NCI-H1436 treated with DMSO at 0.1 percent for 48 hours (cell line): ENCODE data around the gene BARHL1.

Experiments used
- DNase-seq: peaks from one replicate; lab custom pipeline; 2025; lab: John Stamatoyannopoulos, UW

The BARHL1 gene

DNA sequence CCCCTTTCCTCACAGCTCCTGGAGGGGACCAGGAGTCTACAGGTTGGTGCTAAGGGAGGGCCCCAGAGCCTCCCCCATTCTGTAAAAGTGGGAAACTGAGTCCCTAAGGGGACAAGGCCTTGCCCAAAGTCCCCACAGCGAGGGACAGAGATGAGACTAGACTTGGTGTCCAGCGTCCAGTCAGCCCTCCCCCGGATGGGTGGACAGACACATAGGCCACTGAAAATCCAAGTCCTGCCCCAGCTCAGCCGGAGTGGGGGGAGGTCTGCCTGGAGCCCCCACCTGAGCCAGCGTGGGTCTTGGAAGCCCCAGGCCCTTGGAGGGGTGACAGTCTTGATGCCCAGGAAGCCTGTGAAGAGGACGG lies 5.2 kb downstream of the BARHL1 start:
- DNase-seq: no peak

DNA sequence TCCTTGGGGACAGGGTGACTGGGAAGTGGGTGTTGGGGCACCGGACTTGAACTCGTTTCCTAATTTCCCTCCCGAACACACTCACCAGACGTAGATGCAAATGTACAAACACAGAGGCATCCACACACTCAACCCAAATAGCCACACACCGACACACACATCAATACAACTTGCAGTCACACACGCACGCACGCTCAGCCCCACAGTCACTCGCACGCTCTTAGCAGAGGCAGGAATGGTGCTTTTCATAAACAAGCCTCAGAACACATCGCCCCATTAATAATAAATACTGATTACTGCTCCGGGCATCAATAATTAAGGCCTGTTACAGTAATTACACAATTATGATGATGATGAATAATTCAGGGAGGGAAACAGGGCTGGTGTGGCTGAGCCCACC lies 5.7 kb downstream of the BARHL1 start:
- DNase-seq: no peak

DNA sequence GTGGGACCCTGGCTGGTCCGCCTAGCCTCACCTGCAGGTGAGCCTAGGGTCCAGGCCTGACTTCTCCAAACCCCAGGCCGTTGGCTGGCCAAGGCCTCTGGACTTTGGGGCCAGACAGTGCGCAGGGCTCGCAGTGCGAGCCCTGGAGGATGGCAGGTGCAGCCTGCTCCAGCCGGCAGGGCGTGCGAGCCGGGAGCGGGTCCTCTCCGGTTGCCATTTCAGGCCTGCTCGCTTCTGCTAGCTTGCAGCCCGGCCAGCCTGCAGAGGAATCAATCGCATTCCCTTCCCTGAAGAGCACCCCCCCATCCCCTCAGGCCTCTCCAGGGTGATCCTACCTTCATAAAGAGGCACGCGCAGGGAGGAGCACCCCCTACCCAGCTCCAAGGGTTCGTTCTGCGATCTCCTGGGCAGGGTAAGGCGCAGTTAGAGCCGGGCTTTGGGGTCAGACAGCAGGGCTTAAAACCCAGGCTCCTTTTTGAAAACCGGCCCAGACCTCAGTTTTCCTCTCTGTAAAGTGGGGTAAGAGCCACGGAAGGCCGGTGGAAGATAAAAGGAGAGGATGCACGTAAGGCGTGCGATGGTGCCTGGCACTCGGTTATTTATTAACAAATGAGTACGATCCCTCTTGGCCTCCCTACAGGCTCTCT lies 6.2 kb downstream of the BARHL1 start:
- no peak for DNase-seq

DNA sequence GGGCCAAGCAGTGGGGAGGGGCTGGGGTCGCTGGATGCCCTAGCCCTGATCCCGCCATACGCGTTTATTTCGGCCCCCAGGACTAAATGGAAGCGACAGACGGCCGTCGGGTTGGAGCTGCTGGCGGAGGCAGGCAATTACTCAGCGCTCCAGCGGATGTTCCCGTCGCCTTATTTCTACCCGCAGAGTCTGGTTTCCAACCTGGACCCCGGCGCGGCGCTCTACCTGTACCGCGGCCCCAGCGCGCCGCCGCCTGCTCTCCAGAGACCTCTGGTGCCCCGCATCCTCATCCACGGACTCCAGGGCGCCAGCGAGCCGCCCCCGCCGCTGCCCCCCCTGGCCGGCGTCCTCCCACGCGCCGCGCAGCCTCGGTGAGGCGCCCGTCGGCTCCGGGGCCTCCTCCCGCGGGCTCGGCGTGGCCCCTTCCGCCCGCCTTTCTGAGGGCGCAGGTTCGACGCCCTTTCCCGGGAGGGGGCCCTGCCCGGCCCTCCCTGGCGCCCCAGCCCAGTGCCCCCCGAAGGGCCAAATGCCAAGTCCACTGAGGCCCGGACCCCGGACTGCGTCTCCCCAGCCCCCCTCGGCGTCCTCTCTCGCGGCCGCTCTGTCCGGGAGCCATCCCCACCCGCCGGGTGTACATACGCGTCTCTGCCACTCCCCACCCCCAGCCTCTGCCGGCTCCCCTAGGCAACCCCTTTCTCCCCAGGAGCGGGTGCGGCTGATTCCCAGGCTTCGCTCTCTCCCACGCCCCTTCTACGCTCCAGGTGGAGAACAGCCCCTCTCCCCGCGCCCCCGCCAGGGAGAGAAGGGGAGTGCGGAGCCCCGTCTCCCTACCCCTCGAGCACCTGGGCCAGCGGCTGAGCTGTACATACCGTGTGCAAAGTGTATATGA lies 7.0 kb downstream of the BARHL1 start:
- no peak for DNase-seq

DNA sequence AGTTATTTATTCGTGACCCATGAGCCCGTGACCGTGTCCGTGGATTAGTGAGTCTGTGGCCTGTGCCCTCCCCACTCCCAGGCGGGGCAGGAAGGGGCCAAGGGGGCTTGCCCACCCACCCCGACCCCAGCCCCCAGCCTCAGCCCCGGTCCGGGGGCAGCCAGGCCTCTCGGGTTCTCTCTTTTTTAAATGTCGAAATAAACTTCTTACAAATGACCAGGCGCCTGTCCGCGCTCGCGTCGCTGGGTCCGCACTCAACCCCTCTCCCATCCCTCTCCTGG lies 7.6 kb downstream of the BARHL1 start:
- no peak for DNase-seq

DNA sequence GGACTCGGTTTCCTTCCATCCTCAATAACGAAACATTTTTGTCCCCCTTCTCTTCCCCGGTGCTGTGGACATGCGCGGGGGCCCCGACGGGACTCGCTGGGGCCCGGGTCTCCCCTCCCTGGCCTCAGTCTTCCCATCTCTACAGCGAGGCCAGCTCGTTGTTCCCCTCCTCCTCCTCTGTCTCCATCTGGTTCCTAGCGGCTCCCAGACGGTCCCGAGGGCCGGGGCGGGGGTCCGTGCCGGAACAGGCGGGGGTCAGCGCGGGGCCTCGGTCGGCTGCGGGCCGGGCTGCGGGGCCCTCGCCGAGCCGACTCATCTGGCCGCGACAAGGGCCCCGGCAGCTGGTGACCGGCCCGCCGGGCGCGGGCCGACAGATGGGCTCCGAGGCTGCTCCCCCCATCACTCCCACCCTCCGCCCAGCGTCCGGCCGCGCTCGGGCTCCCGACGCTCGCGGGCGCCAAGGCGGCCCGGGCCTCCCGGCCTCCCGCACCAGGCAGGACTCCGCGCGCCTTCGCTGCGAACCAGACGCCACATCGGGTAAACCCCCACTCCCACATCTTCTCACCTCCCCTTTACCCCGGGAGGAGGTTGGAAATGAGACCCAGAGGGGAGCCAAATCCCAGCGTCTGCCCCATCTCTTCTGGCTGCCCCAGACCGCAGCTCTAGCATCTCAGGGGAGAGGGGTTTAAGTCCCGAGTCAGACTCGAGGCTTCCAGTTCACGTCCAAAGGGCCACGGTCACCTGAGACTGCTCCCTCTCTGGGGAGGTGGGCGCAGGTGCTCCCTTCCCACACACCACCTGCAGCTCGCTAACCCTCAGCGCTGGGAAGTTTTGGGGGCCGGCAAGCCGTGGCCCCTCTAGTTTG lies 8.1 kb downstream of the BARHL1 start:
- DNase-seq: no peak

DNA sequence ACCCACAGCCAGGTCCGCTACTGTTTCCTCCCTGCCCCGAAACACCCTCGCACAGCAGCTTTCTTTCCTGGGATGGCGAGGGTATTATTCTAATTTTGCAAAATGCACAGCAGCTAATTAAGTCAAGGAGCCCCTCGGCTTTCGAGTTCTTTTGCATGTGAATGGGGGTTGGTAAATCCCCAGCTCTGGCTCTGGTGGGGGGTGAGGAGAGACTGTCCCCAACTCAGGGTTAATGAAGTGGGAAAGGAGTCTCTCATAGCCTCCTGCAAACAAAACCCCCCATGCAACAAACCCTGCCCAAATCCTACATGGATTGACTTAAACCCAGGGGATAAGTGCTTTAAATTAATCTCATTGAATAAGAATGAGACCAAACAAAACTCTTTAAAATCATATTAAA lies 8.8 kb downstream of the BARHL1 start:
- no peak for DNase-seq

DNA sequence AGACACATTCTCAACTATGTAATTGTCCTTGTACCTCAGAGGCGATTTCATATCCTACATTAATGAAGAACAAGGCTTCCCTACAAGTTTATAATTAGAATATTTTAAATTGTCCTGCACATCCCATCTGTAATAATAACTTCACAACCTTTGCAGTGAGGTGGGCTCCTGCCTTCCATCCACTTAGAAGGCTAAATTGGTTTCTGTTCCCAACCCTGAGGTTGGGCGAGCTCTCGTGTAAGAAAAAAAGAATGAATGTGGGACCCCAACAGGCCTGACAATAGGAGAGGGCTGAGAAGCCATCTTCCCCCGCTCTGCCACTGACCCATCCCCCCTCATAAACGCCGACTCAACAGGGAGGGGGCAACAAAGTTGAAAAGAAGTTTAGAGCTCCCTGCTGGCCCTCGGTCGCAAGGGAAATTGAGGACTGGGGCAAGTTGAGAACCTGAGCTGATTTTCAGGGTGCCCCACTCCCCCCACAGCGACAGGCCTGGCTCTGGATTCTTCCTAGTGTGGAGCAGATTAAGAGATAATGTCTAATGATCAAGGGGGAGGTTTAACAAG lies 9.4 kb downstream of the BARHL1 start:
- no peak for DNase-seq

DNA sequence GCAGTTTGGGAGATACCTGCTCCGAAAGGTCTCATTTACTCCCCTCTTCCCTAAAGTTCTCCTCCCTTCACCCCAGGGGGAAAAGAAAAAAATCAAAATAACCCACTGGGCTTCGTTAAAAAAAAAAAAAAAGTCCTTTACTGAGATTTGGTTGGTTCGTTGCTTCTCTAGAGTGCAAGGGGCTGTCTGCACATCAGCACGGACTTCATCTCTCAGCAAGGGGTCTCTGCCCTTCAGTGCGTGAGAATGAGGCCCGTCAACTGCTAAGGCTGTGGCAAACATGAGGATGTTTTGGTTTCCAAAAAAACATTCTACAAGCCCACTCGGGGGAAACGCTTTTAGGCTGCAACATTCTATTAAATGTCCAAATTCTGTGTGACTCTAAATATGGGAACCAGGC lies 10.0 kb downstream of the BARHL1 start:
- no peak for DNase-seq

DNA sequence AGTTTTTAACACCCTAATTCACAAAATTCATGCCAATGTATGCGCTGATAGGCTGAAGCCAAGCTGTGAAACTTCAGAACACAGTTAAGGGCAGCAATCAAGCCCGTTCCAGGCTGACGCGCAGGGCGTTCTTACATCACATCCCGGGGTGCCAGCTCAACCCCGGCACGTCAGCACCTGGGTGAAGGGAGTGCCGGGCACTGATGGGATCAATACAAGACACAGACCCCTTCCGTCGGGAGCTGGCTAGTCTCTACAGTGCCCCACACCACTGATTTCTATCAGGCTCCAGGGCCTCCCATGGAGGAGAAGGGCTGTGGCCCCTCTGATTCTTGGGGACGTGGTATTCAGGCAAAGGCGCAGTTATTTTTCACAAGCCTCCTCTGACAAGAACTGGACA lies 12.0 kb downstream of the BARHL1 start:
- no peak for DNase-seq

DNA sequence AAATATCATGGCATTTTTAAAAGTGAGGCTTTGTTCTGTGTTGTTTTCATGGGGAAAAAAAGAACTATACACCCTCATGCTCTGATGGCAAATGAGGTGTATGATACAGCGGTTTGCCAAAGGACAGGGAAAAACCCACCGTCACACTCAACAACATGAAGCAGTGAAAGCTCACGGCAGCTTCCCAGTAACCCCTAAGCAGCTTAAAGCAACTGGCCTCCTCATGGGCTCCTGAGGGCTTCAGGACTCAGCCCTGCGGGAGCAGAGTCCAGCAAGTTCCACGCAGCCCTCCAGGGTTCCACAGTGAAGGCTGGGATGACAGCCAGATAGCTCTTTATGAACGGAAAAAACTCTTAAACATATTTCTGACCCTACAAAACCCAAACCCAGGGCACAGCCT lies 12.9 kb downstream of the BARHL1 start:
- no peak for DNase-seq

DNA sequence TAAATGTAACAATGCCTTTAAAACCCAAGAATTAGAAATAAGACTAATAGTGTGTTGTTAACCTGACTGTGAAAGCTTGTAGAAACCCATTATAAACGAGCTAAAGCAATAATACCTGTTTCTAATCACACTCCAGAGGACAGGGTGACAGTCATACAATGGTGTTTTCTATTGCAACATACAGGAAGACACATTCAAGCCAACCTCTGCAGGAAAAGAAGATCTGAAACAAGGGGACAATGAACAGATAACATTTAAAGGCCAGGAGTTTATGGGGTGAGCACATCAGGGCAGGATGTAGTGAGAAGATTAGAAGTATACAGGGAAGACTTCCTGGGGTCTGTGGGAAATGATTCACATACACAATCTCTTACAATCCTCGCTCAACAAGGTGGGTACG lies 13.8 kb downstream of the BARHL1 start:
- DNase-seq: no peak

DNA sequence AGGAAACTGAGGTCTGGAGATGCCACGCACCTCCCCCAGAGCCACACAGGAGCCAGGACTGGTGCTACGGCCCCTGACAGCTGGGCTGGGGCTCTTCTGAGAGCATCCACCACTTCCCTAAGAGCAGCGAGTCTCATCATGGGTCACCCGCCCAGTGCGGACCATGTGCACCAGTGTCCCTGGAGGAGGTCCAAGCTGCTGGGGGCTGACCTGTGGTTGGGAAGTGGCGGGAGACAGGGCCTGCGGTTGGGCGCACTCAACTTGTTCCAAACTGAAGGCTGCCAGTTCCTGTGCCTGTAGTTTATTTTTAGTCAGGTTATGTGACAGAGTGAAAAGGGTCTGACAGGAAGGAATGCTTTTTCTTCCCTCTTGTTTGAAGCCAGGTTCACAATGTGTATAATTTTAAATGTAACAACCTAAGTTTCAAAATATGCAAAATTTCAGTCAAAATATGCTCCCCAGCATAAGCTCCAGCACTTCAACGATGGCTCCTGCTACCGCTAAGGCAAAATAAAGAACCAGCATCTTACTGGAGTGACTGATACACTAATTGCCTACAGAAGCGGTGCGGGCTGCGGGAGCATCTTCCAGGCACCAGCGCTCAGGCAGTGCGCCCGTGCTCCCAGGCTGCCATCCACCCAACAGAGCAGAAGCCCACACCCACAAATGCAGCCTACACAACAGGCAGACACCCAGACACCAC lies 14.8 kb downstream of the BARHL1 start:
- no peak for DNase-seq

DNA sequence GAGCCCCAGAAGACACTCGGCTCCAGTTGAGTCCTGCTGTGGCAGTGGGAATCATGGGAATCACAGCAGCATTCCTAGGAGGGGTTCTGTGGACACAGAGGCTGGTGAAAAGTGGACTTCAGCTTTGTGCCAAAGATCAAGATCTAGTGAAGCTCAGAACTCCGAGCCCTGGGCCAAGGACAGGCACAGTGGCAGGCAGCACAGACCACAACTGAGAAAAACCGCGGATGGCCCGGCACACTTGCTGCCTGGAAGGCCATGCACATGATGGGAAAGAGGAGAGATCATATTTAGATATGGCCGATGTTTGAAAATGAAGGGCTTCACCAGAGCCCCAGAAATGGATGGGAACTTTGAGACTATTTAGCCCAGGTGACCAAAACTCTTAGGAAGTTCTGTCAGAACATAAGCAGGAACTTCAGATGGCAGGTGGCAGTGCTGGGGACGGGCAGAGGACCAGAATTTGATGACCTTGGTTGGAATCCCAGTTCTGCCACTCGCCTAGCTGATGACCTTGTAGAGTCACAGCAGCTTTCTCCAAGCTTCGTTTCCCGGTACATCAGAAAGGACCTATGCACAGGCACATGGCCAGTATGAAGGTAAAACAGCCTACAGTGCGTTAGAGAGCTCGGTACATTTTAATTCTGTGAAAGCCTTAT lies 18.0 kb downstream of the BARHL1 start:
- DNase-seq: no peak

DNA sequence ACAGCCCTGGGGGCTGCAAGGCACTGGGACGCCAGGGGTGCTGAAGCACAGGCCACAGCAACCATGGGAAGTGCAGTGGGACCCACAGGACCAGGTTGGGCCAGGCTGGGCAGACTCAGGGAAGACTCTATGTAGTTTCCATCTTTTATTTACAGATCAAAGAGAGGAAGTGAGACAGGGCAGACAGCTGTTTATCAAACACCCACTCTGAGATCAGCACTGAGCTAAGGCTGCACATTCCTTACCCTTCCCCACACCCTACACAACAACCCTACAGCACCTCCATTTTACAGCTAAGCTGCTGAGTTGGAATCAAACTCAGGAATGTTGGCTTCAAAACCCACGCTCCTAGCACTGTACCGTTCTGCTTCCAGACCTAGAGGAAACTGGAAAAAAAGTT lies 19.8 kb downstream of the BARHL1 start:
- no peak for DNase-seq

DNA sequence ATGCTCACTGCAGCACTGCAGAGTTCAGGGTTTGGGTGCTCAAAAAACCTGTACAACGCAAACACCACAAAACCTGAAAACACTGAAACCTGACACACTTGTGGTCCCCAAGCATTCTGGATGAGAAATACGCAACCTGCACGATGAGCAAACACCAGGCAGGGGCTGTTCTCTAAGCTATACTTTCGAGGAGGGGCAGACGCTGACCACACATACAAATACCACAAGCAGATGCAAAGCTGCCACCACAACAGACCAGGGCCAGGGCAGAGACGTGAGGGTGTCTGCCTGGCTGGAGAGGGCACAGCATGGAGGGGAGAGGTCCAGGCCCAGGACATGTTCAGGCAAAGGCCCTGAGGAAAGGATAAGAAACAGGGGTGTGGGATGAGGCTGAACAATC lies 23.0 kb downstream of the BARHL1 start:
- DNase-seq: no peak

DNA sequence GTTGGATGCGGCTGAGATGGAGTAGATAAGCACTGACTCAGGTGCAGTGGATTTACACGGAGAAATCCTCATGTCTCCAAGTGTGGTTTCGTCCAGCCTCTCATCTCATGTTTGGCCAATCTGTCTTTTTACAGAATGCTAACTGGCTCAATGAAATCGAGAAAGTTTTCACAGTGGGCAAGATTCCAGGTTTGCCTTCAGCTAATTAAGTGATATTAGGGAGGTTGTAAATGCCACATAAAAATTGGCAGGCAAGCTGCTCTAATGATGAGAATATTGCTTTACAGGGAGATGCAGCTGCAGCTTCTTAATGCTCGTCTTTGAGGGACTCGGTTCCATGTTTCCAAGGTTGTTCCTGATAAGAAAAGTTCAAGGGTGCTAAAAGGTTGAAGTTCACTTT lies 23.7 kb downstream of the BARHL1 start:
- DNase-seq: no peak

DNA sequence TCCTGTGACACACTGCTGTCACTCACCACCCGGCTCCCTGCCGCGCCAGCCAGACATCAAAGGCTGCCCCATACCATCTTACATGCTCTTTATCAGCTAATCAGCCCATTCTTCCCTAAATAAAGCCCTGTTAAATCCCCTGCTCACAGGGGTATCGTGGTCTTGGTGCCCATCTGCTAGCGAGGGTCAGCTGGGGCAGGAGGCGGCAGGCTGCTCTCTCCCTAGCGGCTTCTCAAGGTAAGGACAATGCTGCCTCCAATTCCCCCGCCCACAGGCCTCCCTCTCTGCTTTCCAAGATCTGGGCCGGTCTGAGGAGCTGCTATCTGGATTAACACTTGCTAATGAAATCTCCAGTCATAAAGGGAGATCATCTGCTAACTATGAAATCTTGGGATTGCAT lies 26.8 kb downstream of the BARHL1 start:
- no peak for DNase-seq

DNA sequence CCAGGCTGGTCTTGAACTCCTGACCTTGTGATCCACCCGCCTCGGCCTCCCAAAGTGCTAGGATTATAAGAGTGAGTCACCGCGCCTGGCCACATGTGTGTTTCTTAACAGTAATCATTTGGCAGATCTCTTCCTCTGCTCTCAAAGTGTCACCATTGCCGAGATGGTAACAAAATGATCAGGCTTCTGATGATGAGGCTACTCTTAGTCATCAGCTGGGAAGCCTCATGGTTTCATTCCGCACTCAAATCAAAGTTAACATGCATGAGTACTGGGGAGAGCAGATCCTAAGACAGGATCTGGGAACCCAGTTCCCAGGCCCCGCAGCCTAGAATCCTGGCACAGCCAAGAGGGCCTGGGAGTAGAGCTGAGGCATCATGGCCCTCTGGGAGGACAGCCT lies 27.4 kb downstream of the BARHL1 start:
- no peak for DNase-seq

DNA sequence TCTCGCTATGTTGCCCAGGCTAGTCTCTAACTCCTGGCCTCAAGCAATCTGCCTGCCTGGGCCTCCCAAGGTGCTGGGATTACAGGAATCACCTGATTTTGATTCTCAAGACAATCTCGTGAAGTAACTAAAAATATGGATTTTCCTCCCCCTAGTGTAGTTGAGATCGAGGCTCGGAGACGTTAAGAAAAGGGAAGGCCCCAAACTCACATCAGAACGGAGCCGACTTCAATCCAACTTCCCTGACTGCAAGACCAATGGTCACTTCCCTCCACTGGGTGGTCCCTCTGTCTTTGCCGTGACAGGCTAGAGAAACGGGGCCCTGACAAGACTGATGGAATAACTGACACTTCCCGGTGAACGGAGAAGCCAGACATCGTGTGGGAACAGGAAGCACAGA lies 28.3 kb downstream of the BARHL1 start:
- DNase-seq: no peak

DNA sequence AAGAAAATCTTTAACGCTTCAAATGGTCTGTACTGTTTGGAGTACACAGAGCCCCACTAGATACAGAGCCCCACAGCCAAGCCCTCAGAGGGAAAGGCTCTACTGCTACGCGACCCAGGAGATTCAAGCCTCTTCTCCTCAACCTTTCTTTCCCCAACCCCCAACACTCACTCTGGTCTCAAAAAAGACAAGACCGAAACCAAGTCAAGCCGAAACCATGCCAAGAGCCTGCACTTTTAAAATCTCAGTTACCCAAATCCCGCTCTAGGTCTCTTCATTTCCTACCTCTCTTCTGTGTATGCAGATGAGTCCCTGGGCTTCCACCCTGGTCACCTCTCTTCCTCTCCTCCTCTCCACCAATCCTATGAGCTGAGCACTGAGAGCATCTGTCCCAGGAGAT lies 31.9 kb downstream of the BARHL1 start:
- no peak for DNase-seq

DNA sequence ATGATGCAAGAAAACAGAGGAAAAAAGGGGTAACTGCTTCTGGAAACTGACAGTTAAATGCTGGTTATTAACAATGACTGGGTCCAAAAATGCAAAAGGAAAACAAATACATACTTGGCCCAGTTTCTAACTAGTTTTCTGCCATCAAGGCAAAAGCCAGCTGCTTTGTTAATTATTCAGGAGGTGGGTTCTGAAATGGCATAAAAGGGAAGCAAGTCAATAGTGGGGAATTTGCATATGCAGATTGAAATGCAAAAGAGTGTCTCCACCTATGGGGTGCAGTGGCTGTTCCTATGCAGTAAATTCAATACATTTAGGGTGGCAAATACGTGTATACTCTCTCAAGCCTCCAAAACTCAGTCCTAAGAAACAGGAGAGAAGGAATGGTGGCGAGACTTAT lies 33.4 kb downstream of the BARHL1 start:
- DNase-seq: no peak
